WTC11 (cell line): Measurements from ENCODE around the gene TMEM200C. TPM values are rescaled to one million over a fixed set of nuclear protein-coding genes. Genes with fewer than 3 reads are reported as not detected.

Experiments
- ATAC-seq: fragments of 200-7000 bp; cut with Tn5 transposase; 2 replicates; pipeline ENCODE4 v1.10.0; 2021; ENCODE audit warnings: mild to moderate bottlenecking, moderate library complexity
- CTCF ChIA-PET: fragments of 300-600 bp; sonication (Branson Sonifier 250); formaldehyde crosslinking; loops from one replicate; lab custom pipeline; 2021; ENCODE audit warnings: antibody characterized with exemption; lab: Charles Lee
- POLR2A ChIA-PET: fragments of 350-600 bp; sonication (Branson Sonifier 250); formaldehyde crosslinking; loops from one replicate; lab custom pipeline; 2021; ENCODE audit warnings: antibody characterized with exemption; lab: Charles Lee
- DNase-seq: peaks from one replicate; pipeline ENCODE4 v3.0.0; 2021; ENCODE audit warnings: low spot score
- H3K27ac Mint-ChIP-seq: 2 replicates; pipeline ENCODE4 v1.8.0; 2021; ENCODE audit warnings: mixed read lengths
- H3K27me3 Mint-ChIP-seq: 2 replicates; pipeline ENCODE4 v1.8.0; 2021; ENCODE audit warnings: low read depth, mild to moderate bottlenecking, moderate library complexity, mixed read lengths
- H3K36me3 Mint-ChIP-seq: 2 replicates; pipeline ENCODE4 v1.8.0; 2021; ENCODE audit warnings: mixed read lengths
- H3K4me1 Mint-ChIP-seq: 2 replicates; pipeline ENCODE4 v1.8.0; 2022; ENCODE audit warnings: mixed read lengths
- H3K4me3 Mint-ChIP-seq: 2 replicates; pipeline ENCODE4 v1.8.0; 2021; ENCODE audit warnings: mild to moderate bottlenecking, moderate library complexity, mixed read lengths
- H3K9me3 Mint-ChIP-seq: 2 replicates; pipeline ENCODE4 v1.8.0; 2021; ENCODE audit warnings: mixed read lengths
- AR ChIP-seq: fragments of 250-450 bp; sonication (Bioruptor Pico); IDR thresholded peaks from 2 replicates; pipeline ENCODE4 v1.9.0; 2021; ENCODE audit warnings: mild to moderate bottlenecking
- ATF6 ChIP-seq: sonication (generic); formaldehyde crosslinking; IDR thresholded peaks from 2 replicates; pipeline ENCODE4 v1.8.1; 2023; ENCODE audit warnings: mild to moderate bottlenecking, missing genetic modification reagents
- CREB1 ChIP-seq: sonication (generic); formaldehyde crosslinking; IDR thresholded peaks from 2 replicates; pipeline ENCODE4 v1.8.0; 2023; ENCODE audit warnings: mild to moderate bottlenecking, missing genetic modification reagents
- E2F4 ChIP-seq: sonication (generic); formaldehyde crosslinking; IDR thresholded peaks from 2 replicates; pipeline ENCODE4 v1.8.1; 2022; ENCODE audit warnings: low read depth, mild to moderate bottlenecking, moderate library complexity, missing genetic modification reagents, borderline replicate concordance
- ELF4 ChIP-seq: sonication (generic); formaldehyde crosslinking; IDR thresholded peaks from 2 replicates; pipeline ENCODE4 v1.8.1; 2022; ENCODE audit warnings: low read depth, mild to moderate bottlenecking, moderate library complexity, missing genetic modification reagents
- FOXJ3 ChIP-seq: sonication (generic); formaldehyde crosslinking; IDR thresholded peaks from 2 replicates; pipeline ENCODE4 v1.9.0; 2021; ENCODE audit warnings: missing genetic modification reagents, mild to moderate bottlenecking, borderline replicate concordance
- FOXK1 ChIP-seq: sonication (generic); formaldehyde crosslinking; IDR thresholded peaks from 2 replicates; pipeline ENCODE4 v1.8.0; 2022; ENCODE audit warnings: mild to moderate bottlenecking, moderate library complexity, missing genetic modification reagents
- FOXP4 ChIP-seq: sonication (generic); formaldehyde crosslinking; IDR thresholded peaks from 2 replicates; pipeline ENCODE4 v1.8.0; 2022; ENCODE audit warnings: mild to moderate bottlenecking, missing genetic modification reagents
- GRHL2 ChIP-seq: fragments of 250-450 bp; sonication (Bioruptor Pico); IDR thresholded peaks from 2 replicates; pipeline ENCODE4 v1.8.0; 2022; ENCODE audit warnings: mild to moderate bottlenecking, moderate library complexity; ENCODE audit not compliant: insufficient replicate concordance, severe bottlenecking
- GTF2I ChIP-seq: fragments of 250-450 bp; sonication (Bioruptor Pico); conservative IDR thresholded peaks from 2 replicates; pipeline ENCODE4 v1.4.0; 2021; ENCODE audit warnings: mild to moderate bottlenecking
- JUN ChIP-seq: sonication (generic); formaldehyde crosslinking; IDR thresholded peaks from 2 replicates; pipeline ENCODE4 v1.8.0; 2023; ENCODE audit warnings: mild to moderate bottlenecking, missing genetic modification reagents
- KAT7 ChIP-seq: sonication (generic); formaldehyde crosslinking; IDR thresholded peaks from 2 replicates; pipeline ENCODE4 v1.8.1; 2023; ENCODE audit warnings: missing genetic modification reagents, mild to moderate bottlenecking, borderline replicate concordance
- OVOL2 ChIP-seq: fragments of 250-450 bp; sonication (Bioruptor Pico); IDR thresholded peaks from 2 replicates; pipeline ENCODE4 v1.9.0; 2021; ENCODE audit warnings: mild to moderate bottlenecking, borderline replicate concordance
- PREB ChIP-seq: sonication (generic); formaldehyde crosslinking; IDR thresholded peaks from 2 replicates; pipeline ENCODE4 v1.8.1; 2022; ENCODE audit warnings: mild to moderate bottlenecking, missing genetic modification reagents, moderate library complexity, borderline replicate concordance
- PRRX2 ChIP-seq: fragments of 250-450 bp; sonication (Bioruptor Pico); IDR thresholded peaks from 2 replicates; pipeline ENCODE4 v1.8.0; 2021; ENCODE audit warnings: mild to moderate bottlenecking
- RELA ChIP-seq: sonication (generic); formaldehyde crosslinking; IDR thresholded peaks from 2 replicates; pipeline ENCODE4 v1.8.1; 2022; ENCODE audit warnings: missing genetic modification reagents, mild to moderate bottlenecking, borderline replicate concordance
- RORB ChIP-seq: fragments of 250-450 bp; sonication (Bioruptor Pico); IDR thresholded peaks from 2 replicates; pipeline ENCODE4 v1.9.0; 2021; ENCODE audit warnings: mild to moderate bottlenecking
- SMAD4 ChIP-seq: sonication (generic); formaldehyde crosslinking; IDR thresholded peaks from 2 replicates; pipeline ENCODE4 v1.8.0; 2022; ENCODE audit warnings: mild to moderate bottlenecking, missing genetic modification reagents
- SP1 ChIP-seq: sonication (generic); formaldehyde crosslinking; conservative IDR thresholded peaks from 2 replicates; pipeline ENCODE4 v1.8.1; 2022; ENCODE audit warnings: missing genetic modification reagents
- TEAD4 ChIP-seq: sonication (generic); formaldehyde crosslinking; IDR thresholded peaks from 2 replicates; pipeline ENCODE4 v1.8.0; 2022; ENCODE audit warnings: mild to moderate bottlenecking, missing genetic modification reagents
- USF2 ChIP-seq: sonication (generic); formaldehyde crosslinking; IDR thresholded peaks from 2 replicates; pipeline ENCODE4 v1.8.1; 2023; ENCODE audit warnings: mild to moderate bottlenecking, missing genetic modification reagents, moderate library complexity
- ZNF396 ChIP-seq: fragments of 250-450 bp; sonication (Bioruptor Pico); IDR thresholded peaks from 2 replicates; pipeline ENCODE4 v1.8.0; 2021; ENCODE audit warnings: mild to moderate bottlenecking, moderate library complexity, borderline replicate concordance
- ZNF512 ChIP-seq: sonication (generic); formaldehyde crosslinking; IDR thresholded peaks from 2 replicates; pipeline ENCODE4 v1.8.1; 2022; ENCODE audit warnings: missing genetic modification reagents, borderline replicate concordance
- total RNA-seq: library from RNA; stranded (reverse); gene quantifications from 3 replicates; pipeline ENCODE4 v1.2.3, GENCODE V29; 2021

Gene TMEM200C
- total RNA-seq, 1 experiment from 2014 or later = 6.1 TPM

- no peaks in the 10 kb centered on the region for H3K4me1 Mint-ChIP-seq
- ChIA-PET POLR2A (no interaction called here), CTCF (no interaction called here)
- H3K27ac Mint-ChIP-seq = no peak overlapping the region
- peaks cover 26% of the 10 kb centered on the region for H3K9me3 Mint-ChIP-seq
- ATAC-seq (no peak), DNase-seq (no peak)
- no peak for TF ChIP-seq JUN
- TF ChIP-seq SMAD4 (CRISPR knock-in tag) = no peak
- TF ChIP-seq RORB (CRISPR knock-in tag) = no peak
- no peak for TF ChIP-seq CREB1 (CRISPR knock-in tag)
- TF ChIP-seq ZNF512 = no peak
- TF ChIP-seq ELF4 = no peak
- TF ChIP-seq KAT7 (CRISPR knock-in tag) = no peak
- no peak for TF ChIP-seq FOXK1 (CRISPR knock-in tag)
- TF ChIP-seq ZNF396 (CRISPR knock-in tag) = no peak
- TF ChIP-seq SP1 (CRISPR knock-in tag) = no peak
- TF ChIP-seq TEAD4 (CRISPR knock-in tag) = no peak
- no peak for TF ChIP-seq AR (CRISPR knock-in tag)
- TF ChIP-seq E2F4 = no peak
- no peak for TF ChIP-seq PREB (CRISPR knock-in tag)
- TF ChIP-seq GRHL2 (CRISPR knock-in tag) = no peak
- no peak for TF ChIP-seq FOXP4 (CRISPR knock-in tag)
- no peak for TF ChIP-seq RELA (CRISPR knock-in tag)
- no peak for TF ChIP-seq OVOL2 (CRISPR knock-in tag)
- TF ChIP-seq GTF2I = no peak
- H3K4me3 Mint-ChIP-seq = no peak overlapping the region
- 0 out of 2 replicates have a peak, but pooled peaks cover 3% of the 10 kb centered on the region for H3K27me3 Mint-ChIP-seq
- H3K36me3 Mint-ChIP-seq = peaks cover 21% of the 10 kb centered on the region
Measured at GRCh38 chr18:5857180-5857579, 38.1 kb downstream of the TMEM200C start.

GRCh38 chr18:5853253-5853652 lies 42.1 kb downstream of the TMEM200C start:
- no peak overlapping the region for H3K4me3 Mint-ChIP-seq
- no peaks in the 10 kb centered on the region for H3K4me1 Mint-ChIP-seq
- no peak overlapping the region for H3K27ac Mint-ChIP-seq
- ATAC-seq (no peak), DNase-seq (no peak)
- H3K36me3 Mint-ChIP-seq = no peaks in the 10 kb centered on the region
- no peaks in the 10 kb centered on the region; the same call in 1 of the 2 replicates for H3K27me3 Mint-ChIP-seq
- CTCF ChIA-PET = no interaction called here
- POLR2A ChIA-PET = no interaction called here
- no peaks in the 10 kb centered on the region for H3K9me3 Mint-ChIP-seq
- no peak for TF ChIP-seq PRRX2
- no peak for TF ChIP-seq USF2 (CRISPR knock-in tag)
- no peak for TF ChIP-seq ATF6
- no peak for TF ChIP-seq FOXJ3 (CRISPR knock-in tag)
